Adipocyte (in vitro differentiated cells): ENCODE measurements around the gene SUPT20HL1.
"Not testable (repeated sequence)": the region's sequence is repeated elsewhere in the genome, so short reads cannot be mapped to it uniquely, and the experiment has no call there.

Experiments used
- DNase-seq: peaks from one replicate; pipeline ENCODE4 v3.0.0-alpha.2; 2015; ENCODE audit warnings: low read depth
- H3K27me3 ChIP-seq: replicated peaks from 2 replicates; pipeline ENCODE4 v1.7.0; 2013; ENCODE audit warnings: mild to moderate bottlenecking, low read length, moderate library complexity; ENCODE audit not compliant: control insufficient read depth, insufficient read depth
- H3K36me3 ChIP-seq: 2 replicates; pipeline ENCODE4 v1.7.0; 2013; ENCODE audit warnings: low read length, mild to moderate bottlenecking, moderate library complexity; ENCODE audit not compliant: control insufficient read depth, insufficient read depth, severe bottlenecking
- H3K4me1 ChIP-seq: 2 replicates; pipeline ENCODE4 v1.7.0; 2013; ENCODE audit warnings: mild to moderate bottlenecking, low read length, moderate library complexity; ENCODE audit not compliant: control insufficient read depth, insufficient read depth
- H3K4me3 ChIP-seq: 2 replicates; pipeline ENCODE4 v1.7.0; 2013; ENCODE audit warnings: mild to moderate bottlenecking, low read length, moderate library complexity
- H3K9ac ChIP-seq: 2 replicates; pipeline ENCODE4 v1.7.0; 2013; ENCODE audit warnings: mild to moderate bottlenecking, low read length, moderate library complexity
- H3K9me3 ChIP-seq: 2 replicates; pipeline ENCODE4 v1.7.0; 2013; ENCODE audit warnings: mild to moderate bottlenecking, low read length, moderate library complexity; ENCODE audit not compliant: control insufficient read depth

The SUPT20HL1 gene

DNA sequence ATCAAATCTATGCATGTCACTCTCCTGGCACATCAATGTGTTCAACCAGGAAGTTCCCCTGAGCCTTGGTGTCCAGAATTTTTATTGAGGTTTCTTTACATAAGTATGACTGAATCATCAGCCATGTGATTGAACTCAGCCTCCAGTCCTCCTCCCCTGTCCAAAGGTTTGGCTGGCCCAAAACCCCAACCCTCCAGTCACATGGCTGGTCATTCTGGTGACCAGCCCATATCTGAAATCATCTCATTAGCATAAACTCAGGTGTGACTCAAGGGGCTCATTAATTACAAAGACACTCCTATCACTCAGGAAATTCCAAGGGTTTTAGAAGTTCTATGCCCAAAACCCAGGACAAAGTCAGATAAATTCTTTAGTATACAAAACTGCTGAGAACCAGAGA, 26.0 kb upstream of the SUPT20HL1 start:
- no peak for DNase-seq
- Histone ChIP-seq H3K27me3 (peaks cover 4% of the 10 kb centered on the region), H3K4me1 (no peaks in the 10 kb centered on the region), H3K36me3 (no peaks in the 10 kb centered on the region), H3K9ac (no peak overlapping the region), H3K4me3 (no peak overlapping the region), H3K9me3 (no peaks in the 10 kb centered on the region)

DNA sequence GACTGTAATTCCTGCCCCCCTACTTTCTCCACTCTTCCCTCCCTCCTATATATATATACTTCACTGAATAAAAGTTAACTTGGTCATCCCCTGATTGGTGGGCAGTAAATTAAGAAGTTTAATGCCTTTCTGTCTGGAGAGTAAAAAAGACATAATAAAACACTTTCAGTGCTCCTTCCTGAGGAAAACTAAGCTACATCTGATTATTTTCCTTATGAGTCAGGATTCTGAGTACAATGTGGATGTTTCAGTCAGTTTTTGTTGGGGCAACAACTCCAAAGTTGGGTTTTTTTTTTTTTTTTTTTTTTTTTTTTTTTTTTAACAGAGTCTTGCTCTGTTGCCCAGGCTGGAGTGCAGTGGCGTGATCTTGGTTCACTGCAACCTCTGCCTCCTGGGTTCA, 24.6 kb upstream of the SUPT20HL1 start:
- H3K9ac ChIP-seq, result no peak overlapping the region
- DNase-seq, result peak; percentile 24

DNA sequence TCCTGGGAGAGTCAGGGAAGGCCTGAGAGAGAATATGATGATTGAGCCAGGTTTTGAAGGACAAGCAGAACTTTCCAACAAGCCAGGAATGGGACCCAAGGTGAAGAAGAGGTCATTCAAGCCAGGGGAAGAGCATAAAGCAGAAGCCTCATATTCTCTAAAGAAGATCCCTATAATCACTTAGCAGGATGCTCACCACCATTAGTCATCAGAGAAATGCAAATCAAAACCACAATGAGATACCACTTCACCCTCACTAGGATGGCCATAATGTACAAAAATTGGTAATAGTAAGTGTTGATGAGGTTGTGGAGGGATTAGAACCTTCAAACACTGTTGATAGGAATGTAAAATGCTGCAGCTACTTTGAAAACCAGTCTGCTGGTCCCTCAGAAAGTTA, 20.5 kb upstream of the SUPT20HL1 start:
- peaks cover 3% of the 10 kb centered on the region for H3K27me3 ChIP-seq
- no peaks in the 10 kb centered on the region for H3K36me3 ChIP-seq
- no peak for DNase-seq
- no peak overlapping the region for H3K4me3 ChIP-seq
- H3K4me1 ChIP-seq, result no peaks in the 10 kb centered on the region
- H3K9ac ChIP-seq, result no peak overlapping the region
- no peaks in the 10 kb centered on the region for H3K9me3 ChIP-seq

More for the DNA sequence above, 24.6 kb upstream of the SUPT20HL1 start:
- H3K9me3 ChIP-seq, result no peaks in the 10 kb centered on the region
- H3K36me3 ChIP-seq, result no peaks in the 10 kb centered on the region
- no peaks in the 10 kb centered on the region for H3K4me1 ChIP-seq
- no peak overlapping the region for H3K4me3 ChIP-seq
- H3K27me3 ChIP-seq, result peaks cover 4% of the 10 kb centered on the region

DNA sequence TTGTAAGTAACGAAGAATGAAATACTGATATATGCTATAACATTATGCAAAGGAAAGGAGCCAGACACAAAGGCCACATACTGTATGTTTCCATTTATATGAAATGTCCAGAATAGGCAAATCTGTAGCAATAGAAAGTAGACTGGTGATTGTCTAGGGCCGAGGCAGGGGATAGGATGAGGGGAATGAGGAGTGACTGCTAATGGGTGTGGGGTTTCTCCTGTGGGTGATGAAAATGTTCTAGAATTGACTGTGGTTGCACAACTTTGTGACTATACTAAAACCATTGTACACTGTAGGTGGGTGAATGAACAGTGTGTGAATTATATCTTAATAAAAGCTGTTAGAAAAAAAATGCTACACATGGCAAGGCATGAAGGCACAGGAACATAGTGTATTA, 19.9 kb upstream of the SUPT20HL1 start:
- peaks cover 3% of the 10 kb centered on the region for H3K27me3 ChIP-seq

DNA sequence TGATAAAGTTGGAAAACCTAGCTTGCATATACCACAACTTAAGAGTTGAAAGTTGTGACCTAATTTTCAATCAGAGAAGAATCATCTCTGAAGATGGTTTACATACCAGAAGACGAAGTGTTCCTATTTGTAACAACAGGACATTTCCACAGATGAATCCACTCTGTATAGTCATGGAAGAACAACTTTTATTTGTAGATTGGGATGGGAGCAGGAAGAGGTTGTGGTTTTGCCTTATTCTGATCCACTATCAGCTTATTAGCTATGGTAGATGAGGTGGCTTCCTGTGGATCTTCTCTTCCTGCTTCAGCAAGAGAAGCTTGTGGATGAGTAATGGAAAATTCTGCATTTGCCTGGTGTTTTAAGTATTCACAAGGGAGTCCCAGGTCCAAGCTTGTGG, 18.6 kb upstream of the SUPT20HL1 start:
- peak; percentile 29 for DNase-seq
- H3K9me3 ChIP-seq, result no peaks in the 10 kb centered on the region
- H3K4me3 ChIP-seq, result no peak overlapping the region
- no peaks in the 10 kb centered on the region for H3K36me3 ChIP-seq
- no peak overlapping the region for H3K9ac ChIP-seq
- peaks cover 7% of the 10 kb centered on the region for H3K27me3 ChIP-seq
- H3K4me1 ChIP-seq, result no peaks in the 10 kb centered on the region

More for the DNA sequence above, 19.9 kb upstream of the SUPT20HL1 start:
- Histone ChIP-seq H3K36me3 (no peaks in the 10 kb centered on the region), H3K4me1 (no peaks in the 10 kb centered on the region), H3K9ac (no peak overlapping the region), H3K9me3 (no peaks in the 10 kb centered on the region), H3K4me3 (no peak overlapping the region)
- DNase-seq, result no peak

DNA sequence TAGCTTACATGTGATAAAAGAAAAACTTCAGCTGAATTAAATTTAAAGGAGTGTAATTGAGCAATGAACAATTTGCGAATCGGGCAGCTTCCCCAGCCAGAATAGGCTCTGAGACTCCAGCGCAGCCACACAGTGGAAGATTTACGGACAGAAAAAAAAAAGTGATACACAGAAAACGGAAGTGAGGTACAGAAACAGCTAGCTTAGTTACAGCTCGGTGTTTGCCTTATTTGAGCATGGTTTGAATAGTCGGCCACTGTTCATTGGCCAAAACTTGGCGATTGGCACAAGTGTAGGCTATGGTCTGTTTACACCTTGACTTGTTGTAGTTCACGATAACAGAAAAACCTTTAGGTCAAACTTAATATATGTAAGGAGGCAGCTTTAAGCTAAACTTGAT, 16.7 kb upstream of the SUPT20HL1 start:
- Histone ChIP-seq H3K4me3 (no peak overlapping the region), H3K9ac (no peak overlapping the region), H3K36me3 (no peaks in the 10 kb centered on the region), H3K9me3 (no peaks in the 10 kb centered on the region), H3K27me3 (peaks cover 7% of the 10 kb centered on the region), H3K4me1 (no peaks in the 10 kb centered on the region)
- no peak for DNase-seq

DNA sequence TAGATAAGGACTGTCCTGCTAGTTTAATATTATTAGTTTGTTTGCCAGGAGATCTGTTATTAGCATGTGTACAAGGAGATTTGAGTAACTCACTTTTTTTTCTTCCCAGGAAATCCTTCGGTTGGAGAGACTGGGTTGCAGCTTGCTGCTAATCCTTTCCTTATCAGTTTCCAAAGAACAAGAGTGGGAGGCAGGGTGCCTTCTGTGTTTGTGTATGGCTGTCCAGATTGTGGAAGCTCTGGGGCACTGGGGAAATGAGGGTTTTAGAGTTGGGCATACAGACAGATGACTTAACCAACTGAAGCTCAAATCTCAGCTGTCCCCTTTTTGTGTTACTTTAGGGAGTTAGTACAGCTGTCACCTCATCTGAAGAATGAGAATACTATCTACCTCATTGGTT, 12.6 kb upstream of the SUPT20HL1 start:
- H3K9ac ChIP-seq, result no peak overlapping the region
- no peaks in the 10 kb centered on the region for H3K4me1 ChIP-seq
- no peaks in the 10 kb centered on the region for H3K9me3 ChIP-seq
- H3K27me3 ChIP-seq, result peaks cover 3% of the 10 kb centered on the region
- no peak overlapping the region for H3K4me3 ChIP-seq
- H3K36me3 ChIP-seq, result no peaks in the 10 kb centered on the region
- no peak for DNase-seq

DNA sequence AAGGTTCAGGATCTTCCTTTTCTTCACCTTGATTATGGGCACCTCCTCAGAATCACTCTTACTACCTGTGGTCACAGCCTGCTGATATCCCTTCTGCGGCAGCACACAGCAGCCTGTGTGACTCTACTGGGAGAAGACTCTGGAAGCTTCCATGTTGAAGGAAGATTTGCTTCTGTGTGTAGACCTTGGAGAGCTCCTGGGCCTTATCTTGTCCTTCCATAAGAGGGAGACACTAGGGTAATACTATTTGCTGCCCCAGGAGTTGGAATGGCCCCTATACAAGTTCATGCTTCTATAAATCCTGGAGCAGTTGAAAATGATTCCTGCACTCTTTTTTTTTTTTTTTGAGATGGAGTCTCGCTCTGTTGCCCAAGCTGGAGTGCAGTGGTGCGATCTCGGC, 10.2 kb upstream of the SUPT20HL1 start:
- no peaks in the 10 kb centered on the region for H3K36me3 ChIP-seq
- H3K9me3 ChIP-seq, result no peaks in the 10 kb centered on the region
- H3K4me1 ChIP-seq, result no peaks in the 10 kb centered on the region
- H3K27me3 ChIP-seq, result peaks cover 3% of the 10 kb centered on the region
- DNase-seq, result no peak
- H3K9ac ChIP-seq, result no peak overlapping the region
- H3K4me3 ChIP-seq, result no peak overlapping the region

DNA sequence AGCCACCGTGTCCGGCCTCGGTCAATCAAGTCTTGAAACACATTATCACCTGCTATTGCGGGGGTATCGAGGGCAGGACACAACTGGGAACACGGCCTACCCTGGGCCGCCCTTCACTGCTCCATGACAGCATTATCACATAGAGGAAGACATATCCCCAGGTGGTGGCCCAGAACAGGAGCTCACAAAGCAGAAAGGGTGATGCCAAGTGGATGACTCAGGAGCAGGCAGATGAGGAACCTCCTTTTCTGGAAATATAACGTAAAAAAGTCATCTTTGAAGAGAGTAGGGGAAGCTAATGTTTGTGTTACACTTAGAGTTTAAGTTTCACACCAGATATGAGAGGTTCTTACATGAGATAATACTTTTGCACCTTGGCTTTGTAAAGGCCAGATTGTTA, 5.3 kb upstream of the SUPT20HL1 start:
- Histone ChIP-seq H3K9ac (no peak overlapping the region), H3K4me1 (no peaks in the 10 kb centered on the region), H3K4me3 (no peak overlapping the region), H3K27me3 (no peaks in the 10 kb centered on the region), H3K9me3 (no peaks in the 10 kb centered on the region), H3K36me3 (no peaks in the 10 kb centered on the region)
- DNase-seq, result no peak

DNA sequence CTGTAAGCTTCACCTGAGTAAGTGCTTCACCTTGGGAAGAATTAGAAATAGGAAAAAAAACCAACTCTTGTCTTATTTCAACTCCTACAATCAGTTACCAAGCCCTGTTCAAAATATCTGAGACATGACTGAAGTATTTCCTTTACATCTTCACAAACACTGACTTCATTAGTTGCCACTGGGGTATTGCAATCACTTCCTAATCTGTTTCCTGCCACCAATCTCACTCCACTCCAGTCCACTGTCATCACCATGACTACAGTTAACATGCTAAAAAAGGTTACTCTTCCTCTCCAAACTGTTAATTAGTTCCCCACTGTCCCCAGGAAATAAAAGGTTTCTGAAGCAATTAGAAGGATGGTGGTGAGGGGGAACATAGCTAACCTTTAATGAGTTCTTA, 3.3 kb upstream of the SUPT20HL1 start:
- Histone ChIP-seq H3K9me3 (no peaks in the 10 kb centered on the region), H3K36me3 (no peaks in the 10 kb centered on the region), H3K4me1 (no peaks in the 10 kb centered on the region), H3K27me3 (no peaks in the 10 kb centered on the region), H3K4me3 (no peak overlapping the region), H3K9ac (no peak overlapping the region)
- DNase-seq, result no peak

DNA sequence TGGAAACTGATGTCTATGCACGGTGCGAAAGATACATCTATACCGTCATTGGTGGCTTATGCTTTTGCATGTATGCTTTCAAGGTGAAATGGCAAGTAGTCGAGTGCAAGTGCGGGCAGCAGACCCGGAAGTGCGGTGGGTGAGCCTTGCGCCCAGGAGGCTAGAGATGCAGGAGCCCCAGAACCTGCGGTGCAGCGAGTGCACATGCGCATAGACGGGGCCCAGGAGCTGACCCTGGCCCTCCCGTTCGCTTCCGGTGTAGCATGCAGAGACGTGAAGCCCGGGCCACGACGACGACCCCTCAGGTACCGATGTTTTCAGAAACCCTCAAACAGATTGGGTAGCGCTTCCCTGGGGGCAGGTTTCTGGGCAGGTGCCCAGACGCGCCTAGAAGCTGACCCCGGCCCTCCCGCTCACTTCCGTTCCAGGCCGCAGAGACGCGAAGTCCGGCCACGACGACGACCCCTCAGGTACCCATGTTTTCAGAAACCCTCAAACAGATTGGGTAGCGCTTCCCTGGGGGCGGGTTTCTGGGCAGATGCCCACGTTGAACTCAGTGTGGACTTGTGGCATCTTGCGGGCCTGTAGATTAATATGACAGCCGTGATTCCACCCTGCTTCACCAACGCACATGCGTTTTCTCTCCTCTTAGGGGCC, 1.8 kb downstream of the SUPT20HL1 start:
- DNase-seq, H3K9ac ChIP-seq, H3K9me3 ChIP-seq, H3K4me3 ChIP-seq, H3K27me3 ChIP-seq, H3K4me1 ChIP-seq, H3K36me3 ChIP-seq: not testable (repeated sequence)
